Right atrium auricular region (tissue), 2 donors: ENCODE data around the gene MESP2. TPM values are rescaled to one million over a fixed set of nuclear protein-coding genes. Genes with fewer than 3 reads are reported as not detected.

Experiments
- DNase-seq: peaks from one replicate; pipeline ENCODE4 v3.0.0-alpha.2; 2019; ENCODE audit warnings: low spot score
- H3K27ac ChIP-seq, 2 donors: fragments of 200-600 bp; sonication (generic); 1 replicate in 1 of 2; 2 replicates in 1 of 2; pipeline ENCODE4 v1.5.1; 2016 to 2019
- H3K27me3 ChIP-seq, 2 donors: fragments of 200-600 bp; sonication (generic); one replicate each; pipeline versions ENCODE4 v1.5.1 to v1.6.0; 2017 to 2019
- H3K36me3 ChIP-seq: fragments of 200-600 bp; sonication (generic); one replicate; pipeline ENCODE4 v1.5.1; 2016
- H3K4me1 ChIP-seq, 2 donors: fragments of 200-600 bp; sonication (generic); one replicate each; pipeline versions ENCODE4 v1.5.1 to v1.6.0; 2017 to 2019
- H3K4me3 ChIP-seq, 2 donors: fragments of 200-600 bp; sonication (generic); 1 replicate in 1 of 2; 2 replicates in 1 of 2; pipeline ENCODE4 v1.5.1; 2017 to 2019; ENCODE audit warnings: mild to moderate bottlenecking in 1 of 2, moderate library complexity in 1 of 2
- H3K9me3 ChIP-seq, 2 donors: fragments of 200-600 bp; sonication (generic); one replicate each; pipeline ENCODE4 v1.5.1; 2019
- CTCF ChIP-seq, 2 donors: fragments of 200-600 bp; sonication (generic); IDR thresholded peaks; one replicate each; pipeline ENCODE4 v1.5.1; 2019; ENCODE audit warnings: antibody characterized with exemption in 2 of 2
- total RNA-seq, 2 donors: library from RNA; depleted of rRNA; stranded (reverse); fragments of >200 nt; gene quantifications; one replicate each; pipeline ENCODE4 v1.1.0, GENCODE V29; 2016

MESP2 gene
- total RNA-seq, 2 donors from 2014 or later: not detected

GRCh38 chr15:89825271-89825940 lies 49.3 kb downstream of the MESP2 start:
- Histone ChIP-seq H3K4me3 (no peak overlapping the region), H3K9me3 (no peaks in the 10 kb centered on the region), H3K4me1 (peaks cover 0 to 16% of the 10 kb centered on the region in 2 donors), H3K27ac (no peak overlapping the region), H3K27me3 (no peaks in the 10 kb centered on the region), H3K36me3 (no peaks in the 10 kb centered on the region)
- no peak for TF ChIP-seq CTCF (IDR thresholded peaks at IDR 0.05)
- DNase-seq: no peak

DNA sequence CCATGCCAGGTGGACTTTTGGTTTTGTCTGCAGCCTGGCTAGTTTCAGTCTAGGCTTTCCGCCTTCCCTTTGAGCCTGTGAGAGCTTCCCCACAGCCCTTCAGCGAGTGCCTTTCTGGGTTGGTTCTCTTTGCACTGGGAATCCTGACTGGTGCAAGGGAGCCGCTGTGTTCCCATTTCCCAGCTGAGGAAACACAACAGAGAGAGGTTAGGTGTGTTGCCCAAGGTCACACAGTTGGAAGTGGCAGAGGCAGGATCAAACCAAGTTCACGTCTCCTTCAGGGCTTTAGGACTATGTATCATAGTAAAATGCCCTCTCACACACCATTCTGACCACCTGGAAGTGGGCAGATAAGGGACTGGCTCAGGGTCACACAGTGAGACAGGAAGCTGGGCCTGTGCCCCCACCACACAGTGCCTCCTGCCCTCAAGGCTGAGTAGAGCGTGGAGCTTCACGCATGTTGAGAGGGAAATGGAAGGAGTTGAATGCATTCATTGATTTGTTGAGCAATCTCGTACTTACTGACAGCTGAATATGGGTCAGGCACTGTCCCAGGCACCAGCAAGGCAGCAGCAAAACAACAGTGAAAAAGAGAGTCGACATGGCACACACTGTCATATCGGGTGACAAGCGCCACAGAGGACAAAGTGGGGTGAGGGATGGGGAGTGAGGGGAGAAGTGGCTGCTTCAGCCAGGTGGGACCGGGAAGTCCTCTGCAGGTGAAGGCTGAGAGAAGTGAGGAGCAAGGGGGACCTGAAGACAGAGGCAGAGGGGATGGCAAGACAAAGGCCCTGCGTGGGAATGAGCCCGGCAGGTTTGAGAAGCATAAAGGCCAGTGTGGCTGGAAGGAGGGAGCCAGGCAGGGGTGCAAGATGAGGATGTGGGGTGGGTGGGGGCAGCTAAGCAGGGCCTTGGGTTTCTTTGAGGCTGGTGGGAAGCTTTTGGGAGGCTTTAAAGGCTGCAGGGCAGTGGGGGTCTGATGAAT lies 50.8 kb downstream of the MESP2 start:
- Histone ChIP-seq H3K27me3 (no peaks in the 10 kb centered on the region), H3K36me3 (no peaks in the 10 kb centered on the region), H3K9me3 (no peaks in the 10 kb centered on the region), H3K4me1 (peaks cover 0 to 16% of the 10 kb centered on the region in 2 donors), H3K27ac (no peak overlapping the region), H3K4me3 (no peak overlapping the region)
- no peak for TF ChIP-seq CTCF (IDR thresholded peaks at IDR 0.05)
- no peak for DNase-seq

GRCh38 chr15:89827829-89828228 lies 51.7 kb downstream of the MESP2 start:
- Histone ChIP-seq H3K27me3 (no peaks in the 10 kb centered on the region), H3K27ac (peak overlapping the region in 1 of 2 donors; percentile 2), H3K4me3 (no peak overlapping the region), H3K9me3 (no peaks in the 10 kb centered on the region), H3K36me3 (peaks cover 5% of the 10 kb centered on the region), H3K4me1 (peaks cover 0 to 16% of the 10 kb centered on the region in 2 donors)
- TF ChIP-seq CTCF (IDR thresholded peaks at IDR 0.05): no peak
- DNase-seq: no peak

Other genes starting within 250 kb of the MESP2 start
- not detected for gene TICRR, start 200.9 kb upstream of the MESP2 start, total RNA-seq
- 1 to 10 TPM; 2.9 to 7.6 TPM for gene KIF7, start 120.9 kb upstream of the MESP2 start, total RNA-seq
- gene PLIN1, start 97.0 kb upstream of the MESP2 start, total RNA-seq: 10 to 100 TPM in 1 of 2 donors, 1 to 10 TPM in 1; 3.6 to 22.6 TPM
- 10 to 100 TPM; 11.6 to 14.8 TPM for gene PEX11A, start 85.6 kb upstream of the MESP2 start, total RNA-seq
- under 1 TPM in 1 of 2 donors, not detected in 1; 0.20 TPM for gene WDR93, start 85.5 kb upstream of the MESP2 start, total RNA-seq
- gene MESP1, start 25.1 kb upstream of the MESP2 start, total RNA-seq: 1 to 10 TPM; 2.3 to 2.4 TPM
- gene ANPEP, start 38.5 kb downstream of the MESP2 start, total RNA-seq: 10 to 100 TPM in 1 of 2 donors, 1 to 10 TPM in 1; 8.1 to 22.7 TPM
- gene AP3S2, start 117.7 kb downstream of the MESP2 start, total RNA-seq: 10 to 100 TPM; 42.1 to 65.9 TPM
- gene ARPIN, start 136.6 kb downstream of the MESP2 start, total RNA-seq: 10 to 100 TPM in 1 of 2 donors, 1 to 10 TPM in 1; 8.3 to 11.8 TPM
- 1 to 10 TPM; 3.4 to 5.2 TPM for gene ZNF710, start 225.0 kb downstream of the MESP2 start, total RNA-seq